GM19395 (cell line): Measurements from ENCODE around the gene GPR35.

Experiments used
- ATAC-seq: cut with Tn5 transposase; IDR thresholded peaks from one replicate; pipeline ENCODE4 v1.9.1; 2021; ENCODE audit warnings: mild to moderate bottlenecking, moderate library complexity; ENCODE audit not compliant: unreplicated experiment

The GPR35 gene

DNA sequence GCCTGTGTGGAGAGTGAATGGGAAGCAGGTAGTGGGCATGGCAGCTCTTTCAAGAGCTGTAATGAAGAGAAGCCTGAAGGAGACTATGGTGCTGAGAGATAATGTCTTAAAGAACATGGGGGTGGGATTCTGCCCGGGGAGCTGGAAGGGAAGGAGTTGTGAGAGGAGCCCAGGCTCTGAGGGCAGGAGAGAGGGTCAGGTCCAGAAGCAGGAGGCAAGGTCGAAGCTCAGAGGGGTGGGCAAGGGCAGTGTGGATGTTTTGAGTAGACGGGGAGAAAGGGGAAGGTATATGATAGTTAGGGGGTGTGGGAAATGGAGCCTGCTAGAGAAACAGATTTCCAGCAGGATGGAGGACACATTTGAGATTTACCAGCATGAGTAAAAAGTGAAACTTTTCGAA lies 36.6 kb upstream of the GPR35 start:
- no peak for ATAC-seq

DNA sequence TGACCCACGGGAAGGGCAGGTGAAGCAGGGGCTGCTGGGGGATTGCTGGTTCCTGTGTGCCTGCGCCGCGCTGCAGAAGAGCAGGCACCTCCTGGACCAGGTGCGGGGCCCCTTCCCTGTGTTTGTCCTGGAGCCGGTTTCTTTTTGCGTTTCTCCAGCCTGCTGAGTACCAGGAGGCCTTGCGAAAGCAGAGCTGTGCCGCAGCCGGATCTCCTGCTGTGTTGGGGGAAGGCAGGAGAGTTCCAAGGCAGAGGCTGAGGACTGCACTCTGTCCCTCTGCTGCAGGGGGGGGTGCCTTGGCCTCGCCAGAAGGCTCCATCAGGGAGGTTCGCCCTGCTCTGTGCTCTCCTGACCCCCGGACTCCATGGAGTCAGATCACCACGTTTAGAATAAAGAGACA lies 35.9 kb upstream of the GPR35 start:
- ATAC-seq, result no peak

DNA sequence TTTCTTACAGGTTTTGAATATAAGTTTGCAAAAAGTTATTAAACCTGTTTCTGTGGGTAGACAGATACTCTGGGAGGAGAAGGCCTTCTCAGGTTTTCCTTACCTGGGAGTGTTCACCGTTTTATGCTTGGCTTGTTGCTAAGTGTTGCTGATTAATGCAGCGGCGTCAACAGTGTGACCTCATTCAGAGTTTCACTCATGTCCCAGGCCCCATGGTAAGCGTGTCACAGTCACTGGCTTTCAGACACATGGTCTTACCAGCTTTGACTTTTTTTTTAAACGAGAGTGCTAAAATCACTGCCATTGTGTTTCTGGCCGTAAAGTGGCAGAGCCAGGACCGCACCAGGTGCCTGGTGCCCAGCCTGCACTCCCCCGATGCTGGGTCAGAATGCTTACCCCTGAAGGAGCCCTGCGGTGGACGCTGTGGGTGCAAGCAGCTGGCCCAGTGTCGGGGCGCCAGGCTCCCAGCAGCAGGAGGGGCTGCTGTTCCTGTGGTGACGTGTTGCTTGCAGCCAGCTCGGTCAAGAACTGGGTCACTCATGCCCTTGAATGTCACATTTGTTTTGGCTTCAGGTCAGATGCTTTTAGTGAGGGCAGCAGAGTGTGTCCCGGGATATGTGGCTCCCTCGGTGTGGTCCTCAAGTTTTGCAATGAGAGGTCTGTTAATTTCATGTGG lies 35.3 kb upstream of the GPR35 start:
- ATAC-seq, result no peak

DNA sequence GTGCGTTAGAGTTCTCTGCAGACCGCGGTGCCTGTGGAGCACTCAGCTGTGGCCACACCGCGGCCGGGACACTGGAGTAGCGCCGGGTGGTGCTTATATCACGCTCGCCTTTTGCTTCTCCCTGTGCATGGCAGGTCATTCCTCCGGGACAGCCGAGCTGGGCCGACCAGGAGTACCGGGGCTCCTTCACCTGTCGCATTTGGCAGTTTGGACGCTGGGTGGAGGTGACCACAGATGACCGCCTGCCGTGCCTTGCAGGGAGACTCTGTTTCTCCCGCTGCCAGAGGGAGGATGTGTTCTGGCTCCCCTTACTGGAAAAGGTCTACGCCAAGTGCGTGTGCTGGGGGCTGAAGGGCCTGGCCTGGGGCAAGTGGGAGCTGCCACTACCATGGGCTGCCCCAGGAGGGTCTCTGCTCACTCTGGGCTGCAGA lies 34.6 kb upstream of the GPR35 start:
- no peak for ATAC-seq

DNA sequence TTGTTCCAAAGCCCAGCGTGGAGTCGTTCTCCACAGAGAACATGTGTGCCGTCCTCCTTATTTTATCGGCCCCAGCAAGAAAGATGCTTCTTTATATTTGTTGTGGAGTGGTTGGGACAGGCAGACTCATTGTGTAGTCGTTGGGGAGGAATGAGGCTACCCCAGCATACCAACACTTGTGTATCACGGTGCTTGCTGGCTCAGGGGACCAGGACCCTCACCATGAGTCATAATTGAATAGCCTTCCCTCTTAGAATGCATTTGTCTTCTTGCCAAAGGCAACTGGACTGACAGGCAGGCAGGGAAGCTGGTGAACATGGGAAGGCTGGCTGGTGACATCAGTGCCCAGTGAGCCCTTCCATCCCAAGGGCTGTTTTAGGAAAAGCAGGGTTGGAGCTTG lies 34.1 kb upstream of the GPR35 start:
- ATAC-seq, result no peak

DNA sequence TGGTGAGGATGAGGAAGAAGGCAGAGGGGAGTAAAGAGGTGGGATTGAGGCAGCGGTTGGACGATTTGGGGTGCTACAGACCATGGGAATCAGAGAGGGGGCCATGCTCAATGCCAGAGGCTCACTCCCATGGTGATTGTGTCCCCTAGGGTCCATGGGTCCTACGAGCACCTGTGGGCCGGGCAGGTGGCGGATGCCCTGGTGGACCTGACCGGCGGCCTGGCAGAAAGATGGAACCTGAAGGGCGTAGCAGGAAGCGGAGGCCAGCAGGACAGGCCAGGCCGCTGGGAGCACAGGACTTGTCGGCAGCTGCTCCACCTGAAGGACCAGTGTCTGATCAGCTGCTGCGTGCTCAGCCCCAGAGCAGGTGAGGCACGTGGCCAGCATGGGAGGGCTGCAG lies 33.5 kb upstream of the GPR35 start:
- no peak for ATAC-seq

DNA sequence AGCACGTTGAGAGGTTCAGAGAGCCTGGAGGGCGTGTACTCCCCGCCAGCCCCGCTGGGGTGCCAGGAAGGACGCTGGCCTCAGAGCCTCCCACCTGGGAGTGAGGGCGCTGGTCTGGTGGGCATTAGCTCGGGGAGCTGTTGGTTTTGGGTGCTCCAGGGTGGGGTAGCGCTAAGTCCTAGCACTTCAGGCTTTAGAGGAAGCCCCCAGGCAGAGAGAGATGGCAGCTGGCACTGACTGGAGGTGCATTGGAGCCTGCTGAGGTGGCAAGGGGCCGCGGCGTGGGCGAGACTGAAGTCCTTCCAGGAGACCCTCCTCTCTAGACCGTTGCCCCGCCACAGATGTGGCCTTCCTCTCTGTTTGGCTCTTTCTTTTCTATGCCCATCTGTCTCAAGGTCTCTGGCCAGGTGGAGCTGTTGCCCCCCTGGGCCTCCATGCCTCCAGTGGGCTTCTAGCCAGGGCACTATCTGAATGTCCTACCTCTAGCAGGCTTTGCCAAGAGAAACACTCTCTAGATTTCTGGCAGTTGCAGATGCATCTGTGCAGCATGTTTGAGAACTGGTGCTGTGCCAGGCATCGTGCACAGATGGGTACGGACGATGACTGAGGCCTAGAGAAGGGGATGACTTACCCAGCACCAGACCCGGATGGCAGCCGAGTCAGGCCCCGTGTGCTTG lies 32.1 kb upstream of the GPR35 start:
- ATAC-seq, result no peak

DNA sequence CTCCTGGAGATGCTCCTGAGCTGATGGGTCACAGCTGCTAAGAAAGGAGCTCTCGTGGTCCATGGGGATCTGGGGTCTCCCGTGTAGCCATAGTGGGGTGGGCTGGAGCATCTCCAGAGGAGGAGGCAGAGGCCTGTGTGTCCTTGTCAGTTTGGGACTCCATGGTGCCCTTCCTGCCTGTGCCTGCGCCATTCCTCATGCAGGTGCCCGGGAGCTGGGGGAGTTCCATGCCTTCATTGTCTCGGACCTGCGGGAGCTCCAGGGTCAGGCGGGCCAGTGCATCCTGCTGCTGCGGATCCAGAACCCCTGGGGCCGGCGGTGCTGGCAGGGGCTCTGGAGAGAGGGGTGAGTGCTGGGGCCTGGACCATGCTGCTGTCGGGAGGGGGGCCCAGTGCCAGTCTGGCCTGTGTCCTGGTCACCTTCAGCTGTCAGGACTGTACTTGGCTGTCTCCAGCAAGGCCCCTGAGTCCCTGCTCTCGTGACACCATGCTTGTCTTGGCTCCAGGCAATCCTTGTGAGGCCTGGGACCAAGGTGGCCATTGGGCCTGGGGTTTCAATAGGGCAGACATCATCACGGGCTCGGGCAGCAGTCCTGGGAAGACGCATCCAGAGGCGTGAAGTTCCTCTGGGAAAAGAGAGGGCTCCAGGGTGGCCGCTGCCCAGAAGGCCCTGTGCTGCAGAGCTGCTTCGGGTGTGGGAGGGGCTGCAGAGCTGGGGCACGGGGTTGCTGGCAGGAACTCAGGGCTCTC lies 31.4 kb upstream of the GPR35 start:
- no peak for ATAC-seq

DNA sequence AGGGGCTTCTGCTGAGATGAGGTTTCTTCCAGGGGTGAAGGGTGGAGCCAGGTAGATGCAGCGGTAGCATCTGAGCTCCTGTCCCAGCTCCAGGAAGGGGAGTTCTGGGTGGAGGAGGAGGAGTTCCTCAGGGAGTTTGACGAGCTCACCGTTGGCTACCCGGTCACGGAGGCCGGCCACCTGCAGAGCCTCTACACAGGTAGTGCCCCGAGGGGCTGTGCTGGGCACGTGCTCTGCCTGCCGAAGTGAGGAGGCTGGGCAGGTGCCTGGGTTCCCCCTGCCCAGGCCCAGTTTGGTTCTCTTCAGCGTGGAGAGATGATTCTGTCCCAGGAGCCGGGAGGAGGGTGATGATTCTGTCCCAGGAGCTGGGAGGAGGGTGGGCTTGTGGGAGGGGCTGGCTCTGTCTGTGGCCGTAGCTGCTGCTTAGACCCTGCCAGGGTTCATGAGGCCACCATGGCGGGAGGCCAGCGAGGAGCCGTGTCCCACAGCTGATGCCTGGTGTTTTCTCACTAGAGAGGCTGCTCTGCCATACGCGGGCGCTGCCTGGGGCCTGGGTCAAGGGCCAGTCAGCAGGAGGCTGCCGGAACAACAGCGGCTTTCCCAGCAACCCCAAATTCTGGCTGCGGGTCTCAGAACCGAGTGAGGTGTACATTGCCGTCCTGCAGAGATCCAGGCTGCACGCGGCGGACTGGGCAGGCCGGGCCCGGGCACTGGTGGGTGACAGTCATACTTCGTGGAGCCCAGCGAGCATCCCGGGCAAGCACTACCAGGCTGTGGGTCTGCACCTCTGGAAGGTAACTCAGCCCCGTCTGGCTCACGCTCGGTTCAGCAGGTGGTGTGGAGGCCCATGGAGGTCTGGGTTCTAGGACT lies 30.5 kb upstream of the GPR35 start:
- ATAC-seq, result no peak

DNA sequence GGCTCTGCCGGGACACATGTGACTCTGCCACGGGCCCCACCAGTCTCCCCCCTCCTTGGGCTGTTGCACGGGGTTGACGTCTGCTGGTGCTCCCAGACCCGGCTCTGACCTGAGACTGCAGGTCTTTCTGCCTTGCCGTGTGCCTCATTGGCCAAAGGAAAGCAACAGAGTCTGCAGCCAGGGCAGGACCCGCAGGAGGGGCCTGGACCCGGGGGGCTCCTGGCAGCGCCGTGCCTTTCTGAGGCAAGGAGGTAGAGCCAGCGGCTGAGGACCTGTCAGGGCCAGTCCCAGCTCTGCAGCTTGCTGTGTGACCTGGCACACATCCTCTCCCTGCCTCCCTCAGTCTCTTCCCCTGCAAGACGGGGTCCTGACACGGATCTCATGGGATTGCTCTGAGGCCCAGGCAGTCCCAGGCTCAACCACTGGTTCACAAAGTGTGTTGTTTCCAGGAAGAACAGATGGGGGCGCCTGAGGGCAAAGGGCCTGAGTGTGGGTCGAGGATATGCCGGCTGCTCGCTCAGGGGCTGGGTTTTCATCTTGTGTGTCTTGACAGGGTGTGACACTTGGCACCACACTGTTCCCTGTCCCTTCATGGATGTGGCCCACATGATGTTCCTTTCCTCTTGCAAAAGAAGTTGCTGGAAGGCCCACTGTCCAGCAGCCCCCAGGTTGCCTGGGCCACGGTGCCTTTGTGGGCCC lies 29.8 kb upstream of the GPR35 start:
- no peak for ATAC-seq

DNA sequence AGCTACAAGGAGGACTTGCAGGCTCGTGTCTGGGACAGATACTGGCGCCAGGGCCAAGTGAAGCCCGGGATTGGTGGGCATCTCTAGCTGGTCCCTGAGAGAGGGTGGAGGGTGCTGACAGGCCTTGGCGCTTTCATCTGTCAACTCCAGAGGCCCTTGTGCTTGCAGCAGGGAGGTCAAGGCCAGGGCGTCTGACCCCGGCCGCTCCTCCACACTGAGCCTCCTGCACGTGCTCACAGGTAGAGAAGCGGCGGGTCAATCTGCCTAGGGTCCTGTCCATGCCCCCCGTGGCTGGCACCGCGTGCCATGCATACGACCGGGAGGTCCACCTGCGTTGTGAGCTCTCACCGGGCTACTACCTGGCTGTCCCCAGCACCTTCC lies 29.2 kb upstream of the GPR35 start:
- ATAC-seq, result no peak

DNA sequence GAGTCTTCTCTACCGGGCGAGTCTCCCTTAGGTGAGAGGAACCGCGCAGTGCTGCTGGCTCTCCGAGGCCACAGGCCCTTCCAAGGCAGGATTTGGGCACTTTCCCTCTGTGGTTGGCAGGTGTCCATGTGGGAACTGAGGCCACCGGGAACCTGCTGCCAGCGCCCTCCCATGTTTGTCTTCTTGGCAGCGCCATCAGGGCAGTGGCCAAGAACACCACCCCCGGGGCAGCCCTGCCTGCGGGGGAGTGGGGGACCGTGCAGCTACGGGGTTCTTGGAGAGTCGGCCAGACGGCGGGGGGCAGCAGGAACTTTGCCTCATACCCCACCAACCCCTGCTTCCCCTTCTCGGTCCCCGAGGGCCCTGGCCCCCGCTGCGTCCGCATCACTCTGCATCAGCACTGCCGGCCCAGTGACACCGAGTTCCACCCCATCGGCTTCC lies 28.8 kb upstream of the GPR35 start:
- ATAC-seq, result no peak

DNA sequence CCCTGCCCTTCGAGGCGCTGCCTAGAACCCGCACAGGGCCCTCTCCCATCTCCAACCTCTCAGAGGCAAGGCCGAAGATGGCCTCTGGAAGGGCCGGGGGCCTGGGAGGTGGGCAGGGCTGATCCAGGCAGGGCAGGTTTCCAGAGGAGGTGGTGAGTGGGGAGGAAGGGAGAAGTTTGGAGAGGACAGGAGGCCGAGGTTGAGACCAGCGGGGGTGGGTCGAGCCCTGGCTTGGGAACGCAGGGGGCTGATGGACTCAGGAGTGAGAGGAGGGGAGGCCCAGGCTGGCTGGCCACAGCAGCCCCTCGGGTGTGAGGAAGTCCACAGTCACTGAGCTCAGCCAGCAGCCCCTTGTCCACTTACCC lies 28.2 kb upstream of the GPR35 start:
- no peak for ATAC-seq

DNA sequence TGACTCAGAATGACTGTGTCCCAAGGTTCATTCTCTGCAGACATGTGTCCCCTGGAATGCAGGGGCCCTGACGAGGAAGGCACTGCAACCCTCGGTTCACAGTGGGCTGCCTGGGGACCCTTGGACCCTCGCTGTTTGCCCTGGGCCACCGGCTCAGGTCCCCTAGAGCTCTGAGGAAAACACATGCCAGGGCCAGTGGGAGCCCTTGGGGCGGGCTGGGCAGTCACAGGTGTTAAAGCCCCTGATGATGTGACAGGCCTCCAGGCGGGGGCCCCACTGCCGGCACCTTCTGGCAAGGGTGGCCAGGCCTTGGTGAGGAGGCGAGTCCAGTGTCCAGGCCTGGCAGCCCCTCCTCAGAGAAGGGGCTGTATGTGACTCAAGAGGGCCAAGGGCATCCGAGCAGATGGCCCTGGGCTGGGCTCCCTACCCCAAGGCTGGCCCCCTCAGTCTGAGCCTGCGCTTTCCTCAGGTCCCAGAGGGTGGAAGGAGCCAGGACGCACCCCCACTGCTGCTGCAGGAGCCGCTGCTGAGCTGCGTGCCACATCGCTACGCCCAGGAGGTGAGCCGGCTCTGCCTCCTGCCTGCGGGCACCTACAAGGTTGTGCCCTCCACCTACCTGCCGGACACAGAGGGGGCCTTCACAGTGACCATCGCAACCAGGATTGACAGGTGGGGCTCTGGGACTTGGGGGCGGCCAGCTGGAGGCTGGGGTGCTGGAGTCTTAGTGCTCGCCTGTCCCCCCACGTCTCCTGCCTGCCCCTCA lies 27.7 kb upstream of the GPR35 start:
- no peak for ATAC-seq

DNA sequence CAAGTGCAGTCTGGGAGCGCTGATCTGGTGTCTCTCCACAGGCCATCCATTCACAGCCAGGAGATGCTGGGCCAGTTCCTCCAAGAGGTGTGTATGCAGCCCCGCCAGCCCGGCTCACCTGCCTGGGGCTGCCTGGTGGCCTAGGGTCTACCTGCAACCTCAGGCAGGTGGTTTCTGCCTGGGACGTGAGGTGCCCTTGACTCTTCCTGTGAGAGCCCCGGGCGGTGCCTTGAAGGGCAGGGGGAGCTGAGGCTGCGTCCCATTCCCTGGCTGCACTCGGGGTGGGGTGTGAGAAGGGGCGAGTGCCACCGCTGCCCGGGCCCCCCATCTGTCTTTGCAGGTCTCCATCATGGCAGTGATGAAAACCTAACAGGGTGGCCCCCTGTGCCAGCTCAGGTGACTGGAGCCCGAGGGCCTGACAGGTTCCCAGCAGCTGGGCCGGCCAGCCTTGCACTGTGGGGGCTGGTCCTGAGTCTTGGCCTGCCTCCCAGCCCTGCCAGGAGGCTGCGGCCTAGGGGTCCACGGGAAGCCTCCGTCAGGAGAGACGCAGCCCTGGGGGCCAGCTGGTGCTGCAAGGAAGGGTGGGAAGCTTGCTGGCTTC lies 26.9 kb upstream of the GPR35 start:
- no peak for ATAC-seq

DNA sequence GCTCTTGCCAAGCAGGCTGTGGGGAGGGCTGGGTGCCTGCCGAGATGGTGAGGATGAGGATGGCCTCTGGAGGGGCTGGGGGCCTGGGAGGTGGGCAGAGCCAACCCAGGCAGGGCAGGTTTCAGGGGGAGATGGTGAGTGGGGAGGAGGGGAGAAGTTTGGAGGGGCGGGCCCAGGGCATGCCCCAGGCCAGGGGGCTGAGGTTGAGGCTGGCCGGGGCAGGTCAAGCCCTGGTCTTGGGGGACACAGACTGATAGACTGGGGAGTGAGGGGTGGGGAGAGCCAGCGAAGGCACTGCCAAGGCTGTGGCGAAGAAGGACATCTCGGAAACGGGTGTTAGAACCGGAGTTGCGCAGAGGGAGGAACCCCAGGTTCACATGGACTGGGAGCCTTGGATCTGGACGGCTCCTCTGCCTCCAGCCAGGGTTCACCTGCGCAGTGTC lies 26.1 kb upstream of the GPR35 start:
- no peak for ATAC-seq

DNA sequence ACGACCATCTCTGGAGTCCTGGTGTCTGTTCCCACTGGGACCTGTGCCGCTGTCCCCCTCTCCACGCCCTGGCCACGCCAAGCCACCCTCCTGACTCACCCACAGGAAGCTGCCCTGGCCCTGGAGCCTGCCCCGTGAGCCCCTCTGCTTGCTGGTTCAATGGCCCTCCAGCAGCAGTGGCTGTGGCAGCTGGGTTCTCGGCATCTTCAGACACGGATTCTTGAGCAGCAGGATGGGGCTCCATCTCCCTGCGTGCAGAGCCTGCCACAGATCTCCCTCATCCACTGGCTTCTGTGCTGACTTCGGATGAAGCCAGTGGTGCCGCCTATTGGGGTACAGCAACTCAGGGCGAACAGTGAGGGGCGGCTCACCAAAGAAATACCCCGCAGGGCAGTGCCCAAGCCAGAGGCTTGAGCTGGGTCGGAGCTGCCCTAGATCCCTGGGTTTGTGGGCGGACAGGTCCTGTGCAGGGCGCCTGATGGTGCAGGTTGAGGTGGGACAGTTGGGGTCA lies 24.8 kb upstream of the GPR35 start:
- ATAC-seq, result no peak

DNA sequence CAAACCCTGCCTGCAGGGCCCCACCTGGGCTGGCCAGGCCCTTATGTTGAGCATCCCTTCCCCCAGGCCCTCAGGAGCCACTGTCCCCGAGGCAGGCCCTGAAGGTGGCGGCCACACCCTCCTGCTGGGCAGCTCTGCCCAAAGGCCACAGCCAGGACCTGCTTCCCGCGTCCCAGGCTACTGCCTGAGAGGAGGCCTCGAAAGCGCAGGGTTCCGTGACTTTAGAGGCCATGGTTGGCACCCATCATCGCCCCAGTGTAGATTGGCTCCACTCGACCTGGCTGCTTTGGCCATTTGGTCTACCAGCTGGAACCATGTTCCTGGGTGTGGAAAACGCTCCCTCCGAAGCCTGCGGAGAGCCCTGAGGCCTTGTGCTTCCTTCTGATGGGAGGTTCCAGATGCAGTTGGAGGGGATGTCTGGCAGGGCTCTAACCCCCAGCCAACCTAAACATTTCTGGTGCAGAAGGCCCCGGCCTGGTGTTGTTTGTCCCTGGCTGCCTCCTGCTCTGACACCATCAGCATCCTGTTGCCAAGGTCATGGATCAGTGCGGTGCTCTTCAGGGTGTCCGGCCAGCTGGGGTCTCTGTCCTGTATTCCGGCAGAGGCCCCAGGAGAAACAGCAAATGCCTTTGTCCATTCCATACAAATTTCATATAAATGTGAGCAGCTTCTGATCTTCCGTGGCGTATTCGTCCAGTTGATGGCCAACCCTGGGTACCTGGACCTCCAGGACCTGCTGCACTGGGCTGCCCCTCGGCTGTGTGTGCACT lies 24.0 kb upstream of the GPR35 start:
- no peak for ATAC-seq

DNA sequence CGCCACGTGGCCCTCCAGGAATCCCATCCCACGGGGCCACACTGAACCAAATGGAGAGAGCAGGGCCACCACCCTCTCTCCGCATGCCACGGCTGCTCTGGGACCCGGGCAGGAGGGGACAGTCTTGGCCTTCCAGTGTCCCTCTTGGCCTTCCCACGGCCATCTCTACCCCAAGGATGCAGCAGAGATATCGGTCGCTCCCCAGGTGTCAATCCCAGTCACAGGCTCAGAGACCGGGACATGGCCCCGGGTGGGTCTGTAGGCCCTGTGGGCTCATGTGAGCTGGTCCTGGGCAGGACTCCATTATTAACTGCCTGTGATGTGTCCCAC lies 23.5 kb upstream of the GPR35 start:
- ATAC-seq, result no peak
